A549 (cell line): ENCODE results near the gene SGSH. TPM values are rescaled to one million over a fixed set of nuclear protein-coding genes. Genes with fewer than 3 reads are reported as not detected.

Experiments used
- ATAC-seq, 2 experiments: fragments of 200-7000 bp in 1 of 2; fragments of >200 bp in 1 of 2; cut with Nextera tagmentation in 1 of 2; cut with Tn5 transposase in 1 of 2; 3 replicates each; pipeline versions ENCODE4 v1.8.0 to v1.9.1; 2018 to 2020; ENCODE audit warnings: mild to moderate bottlenecking in 1 of 2, moderate library complexity in 1 of 2
- CTCF ChIA-PET: fragments of 300-600 bp; sonication (Branson Sonifier 250); formaldehyde crosslinking; extraction: SDS; loops from one replicate; lab custom pipeline; 2021; ENCODE audit warnings: antibody characterized with exemption, inconsistent platforms; lab: Yijun Ruan, JAX
- POLR2A ChIA-PET: fragments of 350-600 bp; formaldehyde crosslinking; extraction: SDS; loops from one replicate; lab custom pipeline; 2021; ENCODE audit warnings: antibody characterized with exemption, inconsistent platforms; lab: Yijun Ruan, JAX
- DNase-seq, 2 experiments: peaks; one replicate each; pipeline versions ENCODE4 v3.0.0 to v3.0.0-alpha.2; 2011 to 2016; ENCODE audit warnings: low read depth in 1 of 2, low spot score in 1 of 2
- FAIRE-seq: peaks from 2 replicates; lab custom pipeline; 2011; peaks lifted over from hg19 to GRCh38; lab: Jason Lieb, UNC
- H3K27ac ChIP-seq, 2 experiments: fragments of >200 bp; sonication (Bioruptor Twin); formaldehyde crosslinking; 3 replicates each; pipeline ENCODE4 v1.5.1; 2016 to 2017
- H3K4me1 ChIP-seq: fragments of >200 bp; sonication (Bioruptor Twin); formaldehyde crosslinking; 3 replicates; pipeline ENCODE4 v1.6.1; 2016
- H3K4me2 ChIP-seq: fragments of >200 bp; sonication (Bioruptor Twin); formaldehyde crosslinking; 3 replicates; pipeline ENCODE4 v1.6.1; 2016
- H3K4me3 ChIP-seq: fragments of >200 bp; sonication (Bioruptor Twin); formaldehyde crosslinking; 3 replicates; pipeline ENCODE4 v1.5.1; 2016
- H3K9me3 ChIP-seq: fragments of >200 bp; sonication (Bioruptor Twin); formaldehyde crosslinking; 3 replicates; pipeline ENCODE4 v1.6.1; 2016
- BCL3 ChIP-seq: fragments of >200 bp; sonication (Bioruptor Twin); formaldehyde crosslinking; IDR thresholded peaks from 3 replicates; pipeline ENCODE4 v1.6.1; 2016
- BHLHE40 ChIP-seq: IDR thresholded peaks from 2 replicates; pipeline ENCODE4 v1.6.1; 2012; ENCODE audit warnings: low read depth, low read length, inconsistent platforms
- CBX8 ChIP-seq: fragments of 200-600 bp; sonication (generic); IDR thresholded peaks from 2 replicates; pipeline ENCODE4 v1.6.1; 2016
- CHD2 ChIP-seq: fragments of 150-350 bp; IDR thresholded peaks from 2 replicates; pipeline ENCODE4 v1.6.1; 2014; ENCODE audit warnings: low read length; ENCODE audit not compliant: partially characterized antibody
- CHD4 ChIP-seq: fragments of 200-600 bp; sonication (generic); IDR thresholded peaks from 2 replicates; pipeline ENCODE4 v1.6.1; 2016; ENCODE audit warnings: antibody characterized with exemption, mild to moderate bottlenecking, borderline replicate concordance
- E2F6 ChIP-seq: IDR thresholded peaks from 2 replicates; pipeline ENCODE4 v1.6.1; 2012; ENCODE audit warnings: low read depth, borderline replicate concordance
- EHF ChIP-seq: fragments of 250-450 bp; sonication (Bioruptor Pico); IDR thresholded peaks from 2 replicates; pipeline ENCODE4 v1.5.0; 2020; ENCODE audit warnings: mild to moderate bottlenecking
- FOSL2 ChIP-seq, 2 experiments: fragments of 450-650 bp in 1 of 2; fragments of >200 bp in 1 of 2; sonication (Bioruptor Twin) in 1 of 2; formaldehyde crosslinking; IDR thresholded peaks; 2 replicates each; pipeline versions ENCODE4 v1.5.0 to v1.6.1; 2016 to 2020; ENCODE audit warnings: mild to moderate bottlenecking in 1 of 2, moderate library complexity in 1 of 2
- FOXS1 ChIP-seq: fragments of 250-450 bp; sonication (Bioruptor Pico); IDR thresholded peaks from 2 replicates; pipeline ENCODE4 v1.5.0; 2020; ENCODE audit warnings: mild to moderate bottlenecking, moderate library complexity
- HEYL ChIP-seq: fragments of 250-450 bp; sonication (Bioruptor Pico); IDR thresholded peaks from 2 replicates; pipeline ENCODE4 v1.8.0; 2021; ENCODE audit warnings: mild to moderate bottlenecking, moderate library complexity
- HOXA7 ChIP-seq: fragments of 250-450 bp; sonication (Bioruptor Pico); IDR thresholded peaks from 2 replicates; pipeline ENCODE4 v1.5.0; 2020; ENCODE audit warnings: mild to moderate bottlenecking, moderate library complexity
- HOXB13 ChIP-seq: fragments of 250-450 bp; sonication (Bioruptor Pico); IDR thresholded peaks from 2 replicates; pipeline ENCODE4 v1.5.0; 2020; ENCODE audit warnings: low read depth, mild to moderate bottlenecking, moderate library complexity
- KDM5A ChIP-seq: fragments of 200-600 bp; sonication (generic); IDR thresholded peaks from 2 replicates; pipeline ENCODE4 v1.6.1; 2016; ENCODE audit warnings: antibody characterized with exemption, mild to moderate bottlenecking
- MYC ChIP-seq: IDR thresholded peaks from 2 replicates; pipeline ENCODE4 v1.6.1; 2012; ENCODE audit warnings: mild to moderate bottlenecking, inconsistent platforms, low read length, improper control_type of control experiment, borderline replicate concordance
- NPAS2 ChIP-seq: fragments of 250-450 bp; sonication (Bioruptor Pico); IDR thresholded peaks from 2 replicates; pipeline ENCODE4 v1.8.0; 2022; ENCODE audit warnings: mild to moderate bottlenecking, moderate library complexity, borderline replicate concordance
- NR3C1 ChIP-seq: fragments of >200 bp; sonication (Bioruptor Twin); formaldehyde crosslinking; IDR thresholded peaks from 3 replicates; pipeline ENCODE4 v1.6.1; 2017
- PBX3 ChIP-seq: IDR thresholded peaks from 2 replicates; pipeline ENCODE4 v1.6.1; 2012
- POLR2AphosphoS2 ChIP-seq: conservative IDR thresholded peaks from 2 replicates; pipeline ENCODE4 v1.6.1; 2012; ENCODE audit warnings: low read length, improper control_type of control experiment, inconsistent platforms
- RAD21 ChIP-seq, 2 experiments: fragments of >200 bp in 1 of 2; sonication (Bioruptor Twin) in 1 of 2; formaldehyde crosslinking in 1 of 2; IDR thresholded peaks in 1 of 2; conservative IDR thresholded peaks in 1 of 2; 2 replicates in 1 of 2; 3 replicates in 1 of 2; pipeline ENCODE4 v1.6.1; 2012 to 2018; ENCODE audit warnings: inconsistent platforms in 1 of 2
- RARB ChIP-seq: fragments of 250-450 bp; sonication (Bioruptor Pico); IDR thresholded peaks from 2 replicates; pipeline ENCODE4 v1.8.0; 2021; ENCODE audit warnings: mild to moderate bottlenecking, moderate library complexity
- RCOR1 ChIP-seq: fragments of 150-350 bp; IDR thresholded peaks from 2 replicates; pipeline ENCODE4 v1.6.1; 2014; ENCODE audit warnings: antibody characterized with exemption, low read length, low read depth
- SMC3 ChIP-seq: fragments of >200 bp; sonication (Bioruptor Twin); formaldehyde crosslinking; IDR thresholded peaks from 3 replicates; pipeline ENCODE4 v1.6.1; 2018; ENCODE audit warnings: inconsistent platforms
- SREBF2 ChIP-seq: fragments of 450-650 bp; IDR thresholded peaks from 2 replicates; pipeline ENCODE4 v1.6.1; 2014; ENCODE audit warnings: mild to moderate bottlenecking, moderate library complexity
- TFCP2L1 ChIP-seq: fragments of 250-450 bp; sonication (Bioruptor Pico); IDR thresholded peaks from 2 replicates; pipeline ENCODE4 v1.5.0; 2021; ENCODE audit warnings: mild to moderate bottlenecking
- TP53 ChIP-seq: fragments of 250-450 bp; sonication (Bioruptor Pico); IDR thresholded peaks from 2 replicates; pipeline ENCODE4 v1.5.0; 2021; ENCODE audit warnings: mild to moderate bottlenecking, moderate library complexity
- ZFP36 ChIP-seq: fragments of 450-650 bp; IDR thresholded peaks from 2 replicates; pipeline ENCODE4 v1.6.1; 2014; ENCODE audit warnings: borderline replicate concordance; ENCODE audit not compliant: partially characterized antibody
- ZNF302 ChIP-seq: fragments of 250-450 bp; sonication (Bioruptor Pico); IDR thresholded peaks from 2 replicates; pipeline ENCODE4 v1.9.0; 2021; ENCODE audit warnings: inconsistent platforms, mild to moderate bottlenecking, moderate library complexity
- ZSCAN20 ChIP-seq: fragments of 250-450 bp; sonication (Bioruptor Pico); IDR thresholded peaks from 2 replicates; pipeline ENCODE4 v1.8.0; 2022; ENCODE audit warnings: mild to moderate bottlenecking, moderate library complexity
- WGBS: methylation state at CpG from one replicate; pipeline ENCODE4 v1.1.6; 2017; ENCODE audit errors: missing lambda C conversion rate; 5-methylcytosine and 5-hydroxymethylcytosine counted together
- polyA plus RNA-seq, 4 experiments: library from polyadenylated mRNA; depleted of rRNA in 3 of 4; stranded (reverse); fragments of >200 nt; fragmentation: RNase III in 1 of 4; extraction: RNeasy Plus Mini Kit Qiagen cat#74134 plus additional on column Dnase treatment in 1 of 4; gene quantifications; 2 replicates in 3 of 4; 3 replicates in 1 of 4; pipeline ENCODE4 v1.2.3, GENCODE V29; 2011 to 2017

Gene SGSH
- polyA plus RNA-seq, 2 of the 4 experiments (the other 2 are of a cell fraction), result 14.5 to 24.7 TPM

GRCh38 chr17:80254396-80255251 is 34.5 kb upstream of the SGSH start (continued):
- TF ChIP-seq POLR2AphosphoS2 (no peak), NR3C1 (no peak), NPAS2 (CRISPR knock-in tag) (no peak), TFCP2L1 (CRISPR knock-in tag) (peak; percentile 11; the same call in 1 of the 2 replicates), RARB (CRISPR knock-in tag) (peak; percentile 56; the same call in 1 of the 2 replicates), ZSCAN20 (CRISPR knock-in tag) (peak; percentile 77), ZFP36 (no peak), FOSL2 (IDR thresholded peaks at IDR 0.05) (peak; percentile 88), FOSL2 (CRISPR knock-in tag; IDR thresholded peaks at IDR 0.05) (peak; percentile 98), SREBF2 (no peak), CHD4 (no peak), CBX8 (no peak), HOXA7 (CRISPR knock-in tag) (no peak; the same call in 1 of the 2 replicates), RCOR1 (no peak), BHLHE40 (no peak), PBX3 (peak; percentile 72), TP53 (peak; percentile 87), FOXS1 (peak; percentile 84; the same call in 1 of the 2 replicates), MYC (no peak; the same call in 1 of the 2 replicates), ZNF302 (CRISPR knock-in tag) (peak; percentile 88)
- TF ChIP-seq, all 56 proteins: peak for 29

GRCh38 chr17:80253631-80254395 is 33.7 kb upstream of the SGSH start:
- Histone ChIP-seq H3K4me1 (peaks cover 64% of the 10 kb centered on the region), H3K4me2 (peak overlapping the region; percentile 63), H3K4me3 (no peak overlapping the region), H3K9me3 (no peaks in the 10 kb centered on the region), H3K27ac (peak overlapping the region; percentile 94 to 99)
- ChIA-PET POLR2A (interaction anchor here (0.6 kb wide), 1 partner anchor 152 kb away, joined by 3 read pairs; the partner anchor contains the start of gene GAA), CTCF (interaction anchor here (0.6 to 5.7 kb wide), 33 partner anchors 9 to 495 kb away, joined by 3 to 46 read pairs (median 5); partner anchors contain the start of genes CBX2 and GAA)
- WGBS, result 88% methylated on average over 21 of the region's 21 CpGs
- no peak for ATAC-seq
- FAIRE-seq, result no peak
- DNase-seq, result no peak
- no peak for TF ChIP-seq E2F6
- TF ChIP-seq ZNF302 (CRISPR knock-in tag), result 0 out of 2 replicates have a peak, but pooled peaks have one; percentile 8
- no peak for TF ChIP-seq RCOR1

GRCh38 chr17:80252871-80253270 is 32.7 kb upstream of the SGSH start:
- H3K27ac ChIP-seq, result peak overlapping the region; percentile 94 to 99
- peak; percentile 88 to 93 for DNase-seq
- no peaks in the 10 kb centered on the region for H3K9me3 ChIP-seq
- WGBS, result 40% methylated on average over 13 of the region's 13 CpGs
- ATAC-seq, result peak; percentile 81
- CTCF ChIA-PET, result interaction anchor here (0.6 to 5.7 kb wide), 32 partner anchors 10 to 494 kb away, joined by 3 to 46 read pairs (median 5); partner anchors contain the start of genes CBX2 and GAA
- H3K4me1 ChIP-seq, result peaks cover 54% of the 10 kb centered on the region
- no peak for FAIRE-seq
- no peak overlapping the region for H3K4me3 ChIP-seq
- H3K4me2 ChIP-seq, result peak overlapping the region; percentile 29; the same call in 2 of the 3 replicates
- POLR2A ChIA-PET, result no interaction called here
- TF ChIP-seq MYC (no peak), KDM5A (no peak), EHF (CRISPR knock-in tag) (no peak), HOXB13 (CRISPR knock-in tag) (no peak), RARB (CRISPR knock-in tag) (no peak), SMC3 (peak; percentile 88), ZNF302 (CRISPR knock-in tag) (no peak), HEYL (CRISPR knock-in tag) (no peak), NR3C1 (no peak), RAD21 (conservative IDR thresholded peaks at IDR 0.05 in 1 of 2, IDR thresholded peaks at IDR 0.05 in 1 of 2) (peak; percentile 88 to 89), BCL3 (no peak), CHD2 (no peak)
